ENCODE measurements around the gene SUCLA2.

SUCLA2 gene

GRCh38 chr13:47997384-47997783 lies 3.7 kb downstream of the SUCLA2 start:
- Histone ChIP-seq H3K4me3 (ENCODE audit: low read length) (no peak overlapping the region), H3K9me3 (ENCODE audit: insufficient read depth, low read depth, low read length) (no peaks in the 10 kb centered on the region), H3K36me3 (ENCODE audit: insufficient read depth, low read length) (peaks cover 62% of the 10 kb centered on the region), H3K9ac (ENCODE audit: low read depth, low read length) (no peak overlapping the region), H3K27ac (ENCODE audit: low read depth, low read length) (no peak overlapping the region), H3K27me3 (ENCODE audit: insufficient read depth, low read length) (no peaks in the 10 kb centered on the region), H3K4me1 (ENCODE audit: insufficient read depth, low read length) (peaks cover 8% of the 10 kb centered on the region)
- 90% methylated on average over 2 of the region's 2 CpGs for WGBS

GRCh38 chr13:47991859-47992258 lies 9.2 kb downstream of the SUCLA2 start:
- Histone ChIP-seq H3K36me3 (ENCODE audit: insufficient read depth, low read length) (peaks cover 89% of the 10 kb centered on the region), H3K4me3 (ENCODE audit: low read length) (no peak overlapping the region), H3K9me3 (ENCODE audit: insufficient read depth, low read depth, low read length) (no peaks in the 10 kb centered on the region), H3K27me3 (ENCODE audit: insufficient read depth, low read length) (no peaks in the 10 kb centered on the region), H3K9ac (ENCODE audit: low read depth, low read length) (no peak overlapping the region), H3K27ac (ENCODE audit: low read depth, low read length) (no peak overlapping the region), H3K4me1 (ENCODE audit: insufficient read depth, low read length) (no peaks in the 10 kb centered on the region)
- WGBS: 99% methylated on average over 4 of the region's 4 CpGs

- 91% methylated on average over 2 of the region's 2 CpGs for WGBS
- Histone ChIP-seq H3K36me3 (ENCODE audit: insufficient read depth, low read length) (peaks cover 89% of the 10 kb centered on the region), H3K4me3 (ENCODE audit: low read length) (no peak overlapping the region)
Observed at GRCh38 chr13:47990920-47991466, 10.1 kb downstream of the SUCLA2 start.

GRCh38 chr13:47990427-47990826 lies 10.6 kb downstream of the SUCLA2 start:
- Histone ChIP-seq H3K36me3 (ENCODE audit: insufficient read depth, low read length) (peaks cover 89% of the 10 kb centered on the region), H3K4me1 (ENCODE audit: insufficient read depth, low read length) (no peaks in the 10 kb centered on the region), H3K27ac (ENCODE audit: low read depth, low read length) (no peak overlapping the region), H3K9me3 (ENCODE audit: insufficient read depth, low read depth, low read length) (no peaks in the 10 kb centered on the region), H3K27me3 (ENCODE audit: insufficient read depth, low read length) (no peaks in the 10 kb centered on the region), H3K4me3 (ENCODE audit: low read length) (no peak overlapping the region), H3K9ac (ENCODE audit: low read depth, low read length) (no peak overlapping the region)
- WGBS: 90% methylated on average over 1 of the region's 1 CpG

More at GRCh38 chr13:47990920-47991466, 10.1 kb downstream of the SUCLA2 start:
- H3K9ac ChIP-seq (ENCODE audit: low read depth, low read length): no peak overlapping the region
- no peak overlapping the region for H3K27ac ChIP-seq (ENCODE audit: low read depth, low read length)
- H3K9me3 ChIP-seq (ENCODE audit: insufficient read depth, low read depth, low read length): no peaks in the 10 kb centered on the region
- no peaks in the 10 kb centered on the region for H3K4me1 ChIP-seq (ENCODE audit: insufficient read depth, low read length)
- no peaks in the 10 kb centered on the region for H3K27me3 ChIP-seq (ENCODE audit: insufficient read depth, low read length)

- 86% methylated on average over 1 of the region's 2 CpGs for WGBS
- H3K9ac ChIP-seq (ENCODE audit: low read depth, low read length): no peak overlapping the region
- H3K36me3 ChIP-seq (ENCODE audit: insufficient read depth, low read length): peaks cover 56% of the 10 kb centered on the region
Observed at GRCh38 chr13:47983070-47983469, 18.0 kb downstream of the SUCLA2 start.

GRCh38 chr13:47976325-47976724 lies 24.7 kb downstream of the SUCLA2 start:
- Histone ChIP-seq H3K36me3 (ENCODE audit: insufficient read depth, low read length) (peaks cover 51% of the 10 kb centered on the region), H3K4me3 (ENCODE audit: low read length) (no peak overlapping the region), H3K27me3 (ENCODE audit: insufficient read depth, low read length) (no peaks in the 10 kb centered on the region), H3K27ac (ENCODE audit: low read depth, low read length) (no peak overlapping the region), H3K9me3 (ENCODE audit: insufficient read depth, low read depth, low read length) (0 out of 2 replicates have a peak, but pooled peaks cover 3% of the 10 kb centered on the region), H3K9ac (ENCODE audit: low read depth, low read length) (no peak overlapping the region), H3K4me1 (ENCODE audit: insufficient read depth, low read length) (no peaks in the 10 kb centered on the region)
- 97% methylated on average over 1 of the region's 1 CpG for WGBS

More at GRCh38 chr13:47983070-47983469, 18.0 kb downstream of the SUCLA2 start:
- H3K27ac ChIP-seq (ENCODE audit: low read depth, low read length): no peak overlapping the region
- no peaks in the 10 kb centered on the region for H3K4me1 ChIP-seq (ENCODE audit: insufficient read depth, low read length)
- H3K9me3 ChIP-seq (ENCODE audit: insufficient read depth, low read depth, low read length): no peaks in the 10 kb centered on the region
- H3K27me3 ChIP-seq (ENCODE audit: insufficient read depth, low read length): no peaks in the 10 kb centered on the region
- H3K4me3 ChIP-seq (ENCODE audit: low read length): no peak overlapping the region

- H3K27ac ChIP-seq (ENCODE audit: low read depth, low read length): no peak overlapping the region
- peaks cover 91% of the 10 kb centered on the region for H3K36me3 ChIP-seq (ENCODE audit: insufficient read depth, low read length)
- no peak overlapping the region for H3K9ac ChIP-seq (ENCODE audit: low read depth, low read length)
- WGBS: 98% methylated on average over 3 of the region's 3 CpGs
- no peaks in the 10 kb centered on the region for H3K27me3 ChIP-seq (ENCODE audit: insufficient read depth, low read length)
- H3K4me1 ChIP-seq (ENCODE audit: insufficient read depth, low read length): no peaks in the 10 kb centered on the region
- no peak overlapping the region for H3K4me3 ChIP-seq (ENCODE audit: low read length)
- peaks cover 51% of the 10 kb centered on the region for H3K9me3 ChIP-seq (ENCODE audit: insufficient read depth, low read depth, low read length)
Observed at GRCh38 chr13:47964863-47965262, 36.2 kb downstream of the SUCLA2 start.

GRCh38 chr13:47962237-47962636 lies 38.8 kb downstream of the SUCLA2 start:
- H3K9ac ChIP-seq (ENCODE audit: low read depth, low read length): no peak overlapping the region
- H3K27me3 ChIP-seq (ENCODE audit: insufficient read depth, low read length): no peaks in the 10 kb centered on the region
- peaks cover 95% of the 10 kb centered on the region for H3K36me3 ChIP-seq (ENCODE audit: insufficient read depth, low read length)
- H3K9me3 ChIP-seq (ENCODE audit: insufficient read depth, low read depth, low read length): peaks cover 76% of the 10 kb centered on the region
- H3K4me3 ChIP-seq (ENCODE audit: low read length): no peak overlapping the region
- no peaks in the 10 kb centered on the region for H3K4me1 ChIP-seq (ENCODE audit: insufficient read depth, low read length)
- WGBS: 94% methylated on average over 1 of the region's 1 CpG
- H3K27ac ChIP-seq (ENCODE audit: low read depth, low read length): no peak overlapping the region

GRCh38 chr13:47959468-47960247 lies 41.4 kb downstream of the SUCLA2 start:
- WGBS: 71% methylated on average over 3 of the region's 4 CpGs
- H3K4me1 ChIP-seq (ENCODE audit: insufficient read depth, low read length): no peaks in the 10 kb centered on the region
- H3K27ac ChIP-seq (ENCODE audit: low read depth, low read length): no peak overlapping the region
- no peak overlapping the region for H3K9ac ChIP-seq (ENCODE audit: low read depth, low read length)
- no peaks in the 10 kb centered on the region for H3K27me3 ChIP-seq (ENCODE audit: insufficient read depth, low read length)
- H3K4me3 ChIP-seq (ENCODE audit: low read length): no peak overlapping the region
- peaks cover 82% of the 10 kb centered on the region for H3K9me3 ChIP-seq (ENCODE audit: insufficient read depth, low read depth, low read length)
- H3K36me3 ChIP-seq (ENCODE audit: insufficient read depth, low read length): peaks cover 95% of the 10 kb centered on the region

GRCh38 chr13:47957073-47957472 lies 44.0 kb downstream of the SUCLA2 start:
- 96% methylated on average over 5 of the region's 5 CpGs for WGBS
- Histone ChIP-seq H3K27ac (ENCODE audit: low read depth, low read length) (no peak overlapping the region), H3K4me1 (ENCODE audit: insufficient read depth, low read length) (no peaks in the 10 kb centered on the region), H3K36me3 (ENCODE audit: insufficient read depth, low read length) (peaks cover 96% of the 10 kb centered on the region), H3K4me3 (ENCODE audit: low read length) (no peak overlapping the region), H3K9ac (ENCODE audit: low read depth, low read length) (no peak overlapping the region), H3K27me3 (ENCODE audit: insufficient read depth, low read length) (no peaks in the 10 kb centered on the region), H3K9me3 (ENCODE audit: insufficient read depth, low read depth, low read length) (peaks cover 63% of the 10 kb centered on the region)

GRCh38 chr13:47955836-47956235 lies 45.2 kb downstream of the SUCLA2 start:
- whole genome bisulfite sequencing: 100% methylated on average over 2 of the region's 2 CpGs
- H3K4me3 ChIP-seq (ENCODE audit: low read length): no peak overlapping the region
- no peak overlapping the region for H3K27ac ChIP-seq (ENCODE audit: low read depth, low read length)
- H3K9me3 ChIP-seq (ENCODE audit: insufficient read depth, low read depth, low read length): peaks cover 51% of the 10 kb centered on the region
- peaks cover 89% of the 10 kb centered on the region for H3K36me3 ChIP-seq (ENCODE audit: insufficient read depth, low read length)
- H3K4me1 ChIP-seq (ENCODE audit: insufficient read depth, low read length): no peaks in the 10 kb centered on the region
- H3K27me3 ChIP-seq (ENCODE audit: insufficient read depth, low read length): no peaks in the 10 kb centered on the region
- H3K9ac ChIP-seq (ENCODE audit: low read depth, low read length): no peak overlapping the region

All from HUES64 (cell line).